DND-41 (cell line): ENCODE measurements around the gene TRAPPC6A.
"Not testable (repeated sequence)": the region's sequence is repeated elsewhere in the genome, so short reads cannot be mapped to it uniquely, and the experiment has no call there.

Experiments
- EZH2 ChIP-seq: IDR thresholded peaks from 3 replicates; pipeline ENCODE4 v1.6.1; 2012; ENCODE audit warnings: borderline replicate concordance, low read depth, mild to moderate bottlenecking, moderate library complexity, low read length, inconsistent platforms; ENCODE audit not compliant: severe bottlenecking
- TF ChIP-seq, protein P1 (sequence below): IDR thresholded peaks from 2 replicates; pipeline ENCODE4 v1.5.1; 2012; ENCODE audit warnings: borderline replicate concordance, low read length, moderate library complexity, mild to moderate bottlenecking; ENCODE audit not compliant: poor library complexity, severe bottlenecking; ENCODE audit errors: extremely low read depth

DNA sequence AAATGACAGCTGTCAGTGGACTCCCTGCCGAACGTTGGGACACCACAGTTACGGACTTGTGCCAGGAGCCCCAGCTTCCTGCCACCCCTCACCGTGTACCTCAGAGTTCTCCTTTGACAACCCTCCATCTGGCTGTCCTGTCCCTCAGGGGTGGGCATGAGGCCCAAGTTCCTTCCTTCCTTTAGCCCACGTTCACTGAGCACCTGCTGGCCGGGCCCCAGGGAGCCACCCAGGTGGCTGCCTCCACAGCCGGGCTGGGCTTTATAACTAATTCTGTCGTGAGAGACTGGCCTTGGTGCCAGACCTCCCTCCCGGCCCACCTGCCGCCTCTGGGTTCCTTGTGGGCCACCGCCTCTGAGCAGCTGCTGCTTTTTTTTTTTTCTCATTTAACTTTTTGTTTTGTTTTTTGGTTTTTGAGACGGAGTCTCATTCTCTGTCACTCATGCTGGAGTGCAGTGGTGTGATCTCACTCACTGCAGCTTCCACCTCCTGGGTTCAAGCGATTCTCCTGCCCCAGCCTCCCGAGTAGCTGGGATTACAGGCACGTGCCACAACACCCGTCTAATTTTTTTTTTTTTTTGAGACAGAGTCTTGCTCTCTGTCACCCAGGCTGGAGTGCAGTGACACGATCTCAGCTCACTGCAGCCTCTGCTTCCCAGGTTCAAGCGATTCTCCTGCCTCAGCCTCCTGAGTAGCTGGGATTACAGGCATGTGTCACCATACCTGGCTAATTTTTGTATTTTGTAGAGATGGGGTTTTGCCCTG is 59.3 kb downstream of the TRAPPC6A start:
- not testable (repeated sequence) for TF ChIP-seq EZH2
- TF ChIP-seq, protein P1, sequence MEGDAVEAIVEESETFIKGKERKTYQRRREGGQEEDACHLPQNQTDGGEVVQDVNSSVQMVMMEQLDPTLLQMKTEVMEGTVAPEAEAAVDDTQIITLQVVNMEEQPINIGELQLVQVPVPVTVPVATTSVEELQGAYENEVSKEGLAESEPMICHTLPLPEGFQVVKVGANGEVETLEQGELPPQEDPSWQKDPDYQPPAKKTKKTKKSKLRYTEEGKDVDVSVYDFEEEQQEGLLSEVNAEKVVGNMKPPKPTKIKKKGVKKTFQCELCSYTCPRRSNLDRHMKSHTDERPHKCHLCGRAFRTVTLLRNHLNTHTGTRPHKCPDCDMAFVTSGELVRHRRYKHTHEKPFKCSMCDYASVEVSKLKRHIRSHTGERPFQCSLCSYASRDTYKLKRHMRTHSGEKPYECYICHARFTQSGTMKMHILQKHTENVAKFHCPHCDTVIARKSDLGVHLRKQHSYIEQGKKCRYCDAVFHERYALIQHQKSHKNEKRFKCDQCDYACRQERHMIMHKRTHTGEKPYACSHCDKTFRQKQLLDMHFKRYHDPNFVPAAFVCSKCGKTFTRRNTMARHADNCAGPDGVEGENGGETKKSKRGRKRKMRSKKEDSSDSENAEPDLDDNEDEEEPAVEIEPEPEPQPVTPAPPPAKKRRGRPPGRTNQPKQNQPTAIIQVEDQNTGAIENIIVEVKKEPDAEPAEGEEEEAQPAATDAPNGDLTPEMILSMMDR = not testable (repeated sequence)
